Measurements from ENCODE around the gene EMID1.

DNA sequence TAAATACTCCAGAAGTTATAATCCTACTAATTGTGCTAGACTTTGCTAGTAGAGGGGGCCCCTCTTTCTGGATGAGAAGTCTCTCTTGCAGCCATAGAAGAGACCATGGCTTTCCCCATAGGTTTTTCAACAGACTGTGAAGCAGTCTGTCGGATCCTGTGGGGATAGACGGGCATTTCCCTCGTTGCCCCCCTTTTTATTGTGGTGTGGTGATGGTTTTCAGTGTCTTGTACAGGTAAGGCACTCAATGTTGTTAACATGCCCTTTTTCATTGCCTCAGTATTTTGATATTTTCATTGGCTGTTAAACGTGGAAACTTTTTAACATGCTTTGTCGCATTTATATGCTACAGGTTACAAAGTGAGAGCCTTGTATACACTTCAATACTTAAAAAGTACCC is 84.4 kb downstream of the EMID1 start:
- TF ChIP-seq SIN3A (IDR thresholded peaks at IDR 0.05; ENCODE audit: borderline replicate concordance, insufficient read depth, low read length) (no peak), REST (IDR thresholded peaks at IDR 0.05; ENCODE audit: insufficient read depth in 1 of 2, low read depth in 2 of 2, low read length in 2 of 2) (no peak)
